ENCODE results near the gene SAMD9L. TPM values are rescaled to one million over a fixed set of nuclear protein-coding genes. Genes with fewer than 3 reads are reported as not detected.
A peak's percentile ranks its signal among the peaks of the same experiment; 100 is the strongest.

SAMD9L gene
- total RNA-seq, 2 experiments from 2014 or later: 4.6 to 10.8 TPM

GRCh38 chr7:93150200-93150835 is 2.1 kb upstream of the SAMD9L start:
- H3K4me3 ChIP-seq (ENCODE audit: low read depth, low read length, poor library complexity, severe bottlenecking): no peak overlapping the region
- ChIA-PET CTCF (ENCODE audit: unreplicated experiment) (no interaction called here), POLR2A (interaction anchor here (0.6 to 1.5 kb wide), 3 partner anchors 16 to 638 kb away, joined by 3 to 5 read pairs (median 3); no protein-coding TSS in a partner anchor)
- H3K9me2 ChIP-seq (ENCODE audit: insufficient read depth, low read length): no peaks in the 10 kb centered on the region
- no peaks in the 10 kb centered on the region for H3K9me3 ChIP-seq (ENCODE audit: low read length)
- H4K20me1 ChIP-seq (ENCODE audit: insufficient read depth, low read length): no peaks in the 10 kb centered on the region
- DNase-seq (ENCODE audit: low spot score): no peak
- peaks cover 29% of the 10 kb centered on the region for H3K4me1 ChIP-seq (ENCODE audit: insufficient read depth, low read length, poor library complexity, severe bottlenecking)
- BruUV-seq (replicated peaks): no TSS peak
- TF ChIP-seq CTCF (conservative IDR thresholded peaks at IDR 0.05; ENCODE audit: low read length): no peak
- no peak for TF ChIP-seq EZH2phosphoT487 (IDR thresholded peaks at IDR 0.05; ENCODE audit: borderline replicate concordance, low read depth, low read length)
- intact Hi-C loops (cut with micrococcal nuclease; ENCODE audit: unreplicated experiment): no loop called here
- no peak overlapping the region for H3K4me2 ChIP-seq (ENCODE audit: low read length)
- H3K36me3 ChIP-seq (ENCODE audit: insufficient read depth, low read length): no peaks in the 10 kb centered on the region
- no peak overlapping the region for H3K27ac ChIP-seq (ENCODE audit: low read depth, low read length, poor library complexity, severe bottlenecking)
- no peaks in the 10 kb centered on the region; the same call in 1 of the 2 replicates for H3K79me2 ChIP-seq (ENCODE audit: insufficient read depth, low read depth, low read length)
- no peak overlapping the region for H2AFZ ChIP-seq (ENCODE audit: low read length)

- DNase-seq (ENCODE audit: low spot score): no peak
- no TSS peak for BruUV-seq (replicated peaks)
- intact Hi-C loops (cut with micrococcal nuclease; ENCODE audit: unreplicated experiment): no loop called here
- H4K20me1 ChIP-seq (ENCODE audit: insufficient read depth, low read length): no peaks in the 10 kb centered on the region
- no peaks in the 10 kb centered on the region; the same call in 1 of the 2 replicates for H3K79me2 ChIP-seq (ENCODE audit: insufficient read depth, low read depth, low read length)
- peak overlapping the region; percentile 93 for H3K4me2 ChIP-seq (ENCODE audit: low read length)
- H3K36me3 ChIP-seq (ENCODE audit: insufficient read depth, low read length): no peaks in the 10 kb centered on the region
- peak overlapping the region; percentile 98 for H2AFZ ChIP-seq (ENCODE audit: low read length)
- peak overlapping the region; percentile 72 for H3K4me3 ChIP-seq (ENCODE audit: low read depth, low read length, poor library complexity, severe bottlenecking)
- ChIA-PET POLR2A (no interaction called here), CTCF (ENCODE audit: unreplicated experiment) (no interaction called here)
- H3K27ac ChIP-seq (ENCODE audit: low read depth, low read length, poor library complexity, severe bottlenecking): peak overlapping the region; percentile 36
- no peaks in the 10 kb centered on the region for H3K9me3 ChIP-seq (ENCODE audit: low read length)
- no peak for TF ChIP-seq EZH2phosphoT487 (IDR thresholded peaks at IDR 0.05; ENCODE audit: borderline replicate concordance, low read depth, low read length)
- no peak for TF ChIP-seq CTCF (conservative IDR thresholded peaks at IDR 0.05; ENCODE audit: low read length)
- peaks cover 30% of the 10 kb centered on the region for H3K4me1 ChIP-seq (ENCODE audit: insufficient read depth, low read length, poor library complexity, severe bottlenecking)
- no peaks in the 10 kb centered on the region for H3K9me2 ChIP-seq (ENCODE audit: insufficient read depth, low read length)
These were observed 542 bp upstream of the SAMD9L start for GRCh38 chr7:93148727-93149126.

- no peak for TF ChIP-seq EZH2phosphoT487 (IDR thresholded peaks at IDR 0.05; ENCODE audit: borderline replicate concordance, low read depth, low read length)
- no peak for TF ChIP-seq CTCF (conservative IDR thresholded peaks at IDR 0.05; ENCODE audit: low read length)
- no peaks in the 10 kb centered on the region for H4K20me1 ChIP-seq (ENCODE audit: insufficient read depth, low read length)
- intact Hi-C loops (cut with micrococcal nuclease; ENCODE audit: unreplicated experiment): no loop called here
- no peaks in the 10 kb centered on the region for H3K9me2 ChIP-seq (ENCODE audit: insufficient read depth, low read length)
- peak; percentile 60 for DNase-seq (ENCODE audit: low spot score)
- no peaks in the 10 kb centered on the region; the same call in 1 of the 2 replicates for H3K79me2 ChIP-seq (ENCODE audit: insufficient read depth, low read depth, low read length)
- no peaks in the 10 kb centered on the region for H3K36me3 ChIP-seq (ENCODE audit: insufficient read depth, low read length)
- H3K4me2 ChIP-seq (ENCODE audit: low read length): peak overlapping the region; percentile 93
- peak overlapping the region; percentile 72 for H3K4me3 ChIP-seq (ENCODE audit: low read depth, low read length, poor library complexity, severe bottlenecking)
- peaks cover 30% of the 10 kb centered on the region for H3K4me1 ChIP-seq (ENCODE audit: insufficient read depth, low read length, poor library complexity, severe bottlenecking)
- H3K9me3 ChIP-seq (ENCODE audit: low read length): no peaks in the 10 kb centered on the region
- BruUV-seq (replicated peaks): no TSS peak
- peak overlapping the region; percentile 98 for H2AFZ ChIP-seq (ENCODE audit: low read length)
- H3K27ac ChIP-seq (ENCODE audit: low read depth, low read length, poor library complexity, severe bottlenecking): peak overlapping the region; percentile 36
- POLR2A ChIA-PET: interaction anchor here (1.1 to 2.9 kb wide), 4 partner anchors 10 to 82 kb away, joined by 3 to 13 read pairs (median 4); partner anchors contain the start of gene SAMD9
- CTCF ChIA-PET (ENCODE audit: unreplicated experiment): interaction anchor here (0.6 kb wide), 1 partner anchor 85 kb away, joined by 3 read pairs; the partner anchor contains the start of gene VPS50
These were observed 822 bp downstream of the SAMD9L start for GRCh38 chr7:93147363-93147762.
